H1 (cell line): ENCODE measurements around the gene GLTP. TPM values are rescaled to one million over a fixed set of nuclear protein-coding genes. Genes with fewer than 3 reads are reported as not detected.

ENCODE experiments used
- ASH2L ChIP-seq: fragments of 200-600, 300-600 bp; sonication (generic); IDR thresholded peaks from one replicate; pipeline ENCODE4 v1.7.1; 2017; ENCODE audit warnings: low read length
- CTBP2 ChIP-seq: IDR thresholded peaks from 2 replicates; pipeline ENCODE4 v1.7.0; 2011; ENCODE audit warnings: borderline replicate concordance, mild to moderate bottlenecking, moderate library complexity, mixed read lengths, low read length; ENCODE audit not compliant: insufficient read depth, insufficient read length
- RBBP5 ChIP-seq: IDR thresholded peaks from 2 replicates; pipeline ENCODE4 v1.7.1; 2012; ENCODE audit warnings: low read depth, mild to moderate bottlenecking, inconsistent platforms, low read length, moderate library complexity, borderline replicate concordance
- polyA plus RNA-seq, 7 experiments: library from polyadenylated mRNA; depleted of rRNA in 3 of 7; stranded (reverse) in 5 of 7; unstranded in 2 of 7; fragments of >200 nt in 5 of 7; fragments of 200-250 nt in 2 of 7; gene quantifications; 1 replicate in 5 of 7; 2 replicates in 1 of 7; 4 replicates in 1 of 7; pipeline versions ENCODE4 v1.2.1 to v1.2.3, GENCODE V29; 2011 to 2013; ENCODE audit warnings: missing spikeins in 2 of 7, mixed read lengths in 2 of 7
- total RNA-seq: library from RNA; stranded (reverse); fragmentation: NEBNext Ultra II Directional; extraction: Animal tissue kit (Norgen Biotek cat#: 25700); gene quantifications from 2 replicates; pipeline ENCODE4 v1.2.1, GENCODE V29; 2021

The GLTP gene
- total and polyA plus RNA-seq, 2 of the 8 experiments (the other 6 are each of a cell fraction or from before 2014, with no cell fraction given) = 9.8 to 26.1 TPM

DNA sequence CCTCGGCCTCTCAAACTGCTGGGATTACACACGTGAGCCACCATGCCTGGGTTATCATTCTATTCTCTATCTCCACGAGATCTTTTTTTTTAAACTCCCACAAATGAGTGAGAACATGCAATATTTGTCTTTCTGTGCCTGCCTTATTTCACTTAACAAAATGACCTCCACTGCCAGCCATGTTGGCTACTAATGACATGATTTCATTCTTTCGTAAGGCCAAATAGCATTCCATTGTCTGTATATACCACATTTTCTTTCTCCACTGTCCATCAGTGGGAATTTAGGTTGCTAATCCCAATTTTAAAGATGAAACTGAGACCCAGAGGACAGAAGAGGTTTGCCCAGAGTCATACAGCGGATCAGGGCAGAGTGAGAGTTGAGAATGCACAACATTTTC lies 36.2 kb downstream of the GLTP start (continued):
- TF ChIP-seq CTBP2 = no peak
- no peak for TF ChIP-seq ASH2L
- TF ChIP-seq RBBP5 = no peak
- TF ChIP-seq, all 59 proteins: peak for 0
